ENCODE measurements around the gene POC1A.

The POC1A gene

GRCh38 chr3:52202384-52203077, 48.3 kb upstream of the POC1A start (continued):
- TF ChIP-seq ZBTB10 (tag by site-specific recombination; IDR thresholded peaks at IDR 0.05): no peak
- no peak for TF ChIP-seq AEBP2 (tag by site-specific recombination; IDR thresholded peaks at IDR 0.05; ENCODE audit: borderline replicate concordance)
- TF ChIP-seq ZNF140 (tag by site-specific recombination; IDR thresholded peaks at IDR 0.05): no peak
- no peak for TF ChIP-seq ZNF692 (tag by site-specific recombination; IDR thresholded peaks at IDR 0.05)
- no peak for TF ChIP-seq ATF2 (tag by site-specific recombination; IDR thresholded peaks at IDR 0.05; ENCODE audit: low read depth)
- no peak for TF ChIP-seq ZNF513 (tag by site-specific recombination; IDR thresholded peaks at IDR 0.05)
- no peak for TF ChIP-seq ZNF768 (tag by site-specific recombination; IDR thresholded peaks at IDR 0.05)
- no peak for TF ChIP-seq SALL2 (tag by site-specific recombination; IDR thresholded peaks at IDR 0.05; ENCODE audit: borderline replicate concordance)
- no peak for TF ChIP-seq ZNF335 (tag by site-specific recombination; conservative IDR thresholded peaks at IDR 0.05)
- TF ChIP-seq ZNF391 (tag by site-specific recombination; IDR thresholded peaks at IDR 0.05; ENCODE audit: borderline replicate concordance, low read depth): no peak
- TF ChIP-seq ZSCAN23 (tag by site-specific recombination; IDR thresholded peaks at IDR 0.05): no peak

- Histone ChIP-seq H3K27ac (ENCODE audit: extremely low read depth, low read depth, low read length) (no peak overlapping the region), H3K4me3 (ENCODE audit: low read depth, low read length) (no peak overlapping the region), H3K9me3 (ENCODE audit: control insufficient read depth, insufficient read depth, low read depth, low read length) (no peaks in the 10 kb centered on the region), H3K4me1 (ENCODE audit: control insufficient read depth, insufficient read depth, low read length) (no peaks in the 10 kb centered on the region), H3K36me3 (ENCODE audit: control insufficient read depth in 2 of 2, insufficient read depth in 1 of 2, low read length in 2 of 2) (peaks cover 30 to 71% of the 10 kb centered on the region in 2 experiments; a peak in 2 of 3 replicates)
- CTCF ChIA-PET: interaction anchor here (0.5 to 2.1 kb wide), 3 partner anchors 19 to 967 kb away, joined by 3 to 11 read pairs (median 3); no protein-coding TSS in a partner anchor
- POLR2A ChIA-PET: no interaction called here
- TF ChIP-seq GLI4 (tag by site-specific recombination; IDR thresholded peaks at IDR 0.05): no peak
- TF ChIP-seq OVOL3 (tag by site-specific recombination; IDR thresholded peaks at IDR 0.05): no peak
- TF ChIP-seq ZBTB6 (tag by site-specific recombination; IDR thresholded peaks at IDR 0.05): no peak
- no peak for TF ChIP-seq ZNF488 (tag by site-specific recombination; IDR thresholded peaks at IDR 0.05)
- TF ChIP-seq ZNF514 (tag by site-specific recombination; IDR thresholded peaks at IDR 0.05): no peak
- TF ChIP-seq ZNF18 (tag by site-specific recombination; IDR thresholded peaks at IDR 0.05): no peak
- TF ChIP-seq GFI1B (tag by site-specific recombination; IDR thresholded peaks at IDR 0.05): no peak
- no peak for TF ChIP-seq TCF7L2 (IDR thresholded peaks at IDR 0.05; ENCODE audit: borderline replicate concordance, low read depth, low read length)
- TF ChIP-seq ZNF366 (tag by site-specific recombination; conservative IDR thresholded peaks at IDR 0.05): no peak
- no peak for TF ChIP-seq ZFP3 (tag by site-specific recombination; IDR thresholded peaks at IDR 0.05; ENCODE audit: low read depth)
- no peak for TF ChIP-seq ZFHX2 (tag by site-specific recombination; conservative IDR thresholded peaks at IDR 0.05)
Observed at GRCh38 chr3:52200981-52201679, 46.9 kb upstream of the POC1A start.

Data from HEK293 (cell line).